Kidney epithelial cell (primary cell): ENCODE data around the gene WASF3. TPM values are rescaled to one million over a fixed set of nuclear protein-coding genes. Genes with fewer than 3 reads are reported as not detected.

Experiments
- DNase-seq: peaks from one replicate; pipeline ENCODE4 v3.0.0-alpha.2; 2010; ENCODE audit warnings: low read depth
- H3K27me3 ChIP-seq: 2 replicates; pipeline ENCODE4 v1.6.0; 2011; ENCODE audit warnings: low read length; ENCODE audit not compliant: control insufficient read depth, insufficient read depth
- H3K36me3 ChIP-seq: 2 replicates; pipeline ENCODE4 v1.5.1; 2011; ENCODE audit warnings: low read length; ENCODE audit not compliant: control insufficient read depth, insufficient read depth
- H3K4me3 ChIP-seq: 2 replicates; pipeline ENCODE4 v1.5.1; 2011; ENCODE audit warnings: low read depth, mild to moderate bottlenecking, control low read depth, low read length
- total RNA-seq: library from RNA; depleted of rRNA; stranded (reverse); fragments of >200 nt; gene quantifications from 2 replicates; pipeline ENCODE4 v1.2.3, GENCODE V29; 2015
- TF ChIP-seq, protein P1 (sequence below): IDR thresholded peaks from 2 replicates; pipeline ENCODE4 v1.5.1; 2011; ENCODE audit warnings: mild to moderate bottlenecking, moderate library complexity, low read length, control low read depth, inconsistent platforms; ENCODE audit not compliant: insufficient read depth, poor library complexity, severe bottlenecking

Gene WASF3
- total RNA-seq, 1 donor from 2014 or later = 11.5 TPM

- no peaks in the 10 kb centered on the region for H3K27me3 ChIP-seq
- no peaks in the 10 kb centered on the region for H3K36me3 ChIP-seq
- TF ChIP-seq, protein P1, sequence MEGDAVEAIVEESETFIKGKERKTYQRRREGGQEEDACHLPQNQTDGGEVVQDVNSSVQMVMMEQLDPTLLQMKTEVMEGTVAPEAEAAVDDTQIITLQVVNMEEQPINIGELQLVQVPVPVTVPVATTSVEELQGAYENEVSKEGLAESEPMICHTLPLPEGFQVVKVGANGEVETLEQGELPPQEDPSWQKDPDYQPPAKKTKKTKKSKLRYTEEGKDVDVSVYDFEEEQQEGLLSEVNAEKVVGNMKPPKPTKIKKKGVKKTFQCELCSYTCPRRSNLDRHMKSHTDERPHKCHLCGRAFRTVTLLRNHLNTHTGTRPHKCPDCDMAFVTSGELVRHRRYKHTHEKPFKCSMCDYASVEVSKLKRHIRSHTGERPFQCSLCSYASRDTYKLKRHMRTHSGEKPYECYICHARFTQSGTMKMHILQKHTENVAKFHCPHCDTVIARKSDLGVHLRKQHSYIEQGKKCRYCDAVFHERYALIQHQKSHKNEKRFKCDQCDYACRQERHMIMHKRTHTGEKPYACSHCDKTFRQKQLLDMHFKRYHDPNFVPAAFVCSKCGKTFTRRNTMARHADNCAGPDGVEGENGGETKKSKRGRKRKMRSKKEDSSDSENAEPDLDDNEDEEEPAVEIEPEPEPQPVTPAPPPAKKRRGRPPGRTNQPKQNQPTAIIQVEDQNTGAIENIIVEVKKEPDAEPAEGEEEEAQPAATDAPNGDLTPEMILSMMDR = no peak
- no peak for DNase-seq
- H3K4me3 ChIP-seq = no peak overlapping the region
Measured at GRCh38 chr13:26668357-26669146, 111.1 kb downstream of the WASF3 start.

- Histone ChIP-seq H3K4me3 (no peak overlapping the region), H3K36me3 (no peaks in the 10 kb centered on the region), H3K27me3 (no peaks in the 10 kb centered on the region)
- DNase-seq = no peak
- TF ChIP-seq, protein P1 = no peak
Measured at GRCh38 chr13:26673890-26674289, 116.4 kb downstream of the WASF3 start.

- no peak for DNase-seq
- TF ChIP-seq, protein P1 = no peak
- no peaks in the 10 kb centered on the region for H3K27me3 ChIP-seq
- H3K4me3 ChIP-seq = no peak overlapping the region
- no peaks in the 10 kb centered on the region for H3K36me3 ChIP-seq
Measured at GRCh38 chr13:26677156-26677555, 119.7 kb downstream of the WASF3 start.

DNA sequence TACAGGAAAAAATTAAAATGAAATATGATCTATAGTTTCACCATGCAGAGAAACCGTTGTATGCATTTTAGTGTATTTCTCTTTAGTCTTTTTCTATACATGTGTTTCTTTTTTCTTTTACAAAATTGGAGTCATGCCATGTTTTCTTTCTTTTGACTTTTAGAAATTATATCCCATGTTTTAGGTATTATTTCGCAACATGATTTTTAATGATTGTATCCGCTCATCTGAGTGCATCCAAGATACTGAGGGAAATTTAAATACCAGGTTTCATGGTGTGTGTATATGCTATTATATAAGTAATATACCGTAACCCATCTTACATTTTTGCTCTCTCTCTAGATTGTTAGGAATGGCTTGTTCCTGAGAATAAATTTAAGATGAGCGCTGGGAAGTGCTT is 120.8 kb downstream of the WASF3 start:
- no peak for DNase-seq
- TF ChIP-seq, protein P1 = no peak

GRCh38 chr13:26678796-26679195 is 121.3 kb downstream of the WASF3 start:
- Histone ChIP-seq H3K27me3 (no peaks in the 10 kb centered on the region), H3K36me3 (no peaks in the 10 kb centered on the region), H3K4me3 (no peak overlapping the region)
- TF ChIP-seq, protein P1 = no peak
- no peak for DNase-seq

More for the DNA sequence above, 120.8 kb downstream of the WASF3 start:
- Histone ChIP-seq H3K27me3 (no peaks in the 10 kb centered on the region), H3K4me3 (no peak overlapping the region), H3K36me3 (no peaks in the 10 kb centered on the region)
